T-helper 1 cell treated with Interleukin-12 subunit alpha and Interleukin-12 subunit beta and Interleukin-4 antibody, amounts not matched to agents 30 ng/mL and 1 ng/mL, for 36 hours (primary cell): ENCODE results near the gene TRIM63. TPM values are rescaled to one million over a fixed set of nuclear protein-coding genes. Genes with fewer than 3 reads are reported as not detected.

ENCODE experiments used
- intact Hi-C: fragments of 100-400 bp; cut with micrococcal nuclease; formaldehyde crosslinking; loops from one replicate; pipeline ENCODE4 v1.15.1; 2024
- total RNA-seq: library from RNA; stranded (reverse); gene quantifications from 2 replicates; pipeline ENCODE4 v1.2.3, GENCODE V29; 2022

TRIM63 gene
- total RNA-seq, 1 donor from 2014 or later = not detected

DNA sequence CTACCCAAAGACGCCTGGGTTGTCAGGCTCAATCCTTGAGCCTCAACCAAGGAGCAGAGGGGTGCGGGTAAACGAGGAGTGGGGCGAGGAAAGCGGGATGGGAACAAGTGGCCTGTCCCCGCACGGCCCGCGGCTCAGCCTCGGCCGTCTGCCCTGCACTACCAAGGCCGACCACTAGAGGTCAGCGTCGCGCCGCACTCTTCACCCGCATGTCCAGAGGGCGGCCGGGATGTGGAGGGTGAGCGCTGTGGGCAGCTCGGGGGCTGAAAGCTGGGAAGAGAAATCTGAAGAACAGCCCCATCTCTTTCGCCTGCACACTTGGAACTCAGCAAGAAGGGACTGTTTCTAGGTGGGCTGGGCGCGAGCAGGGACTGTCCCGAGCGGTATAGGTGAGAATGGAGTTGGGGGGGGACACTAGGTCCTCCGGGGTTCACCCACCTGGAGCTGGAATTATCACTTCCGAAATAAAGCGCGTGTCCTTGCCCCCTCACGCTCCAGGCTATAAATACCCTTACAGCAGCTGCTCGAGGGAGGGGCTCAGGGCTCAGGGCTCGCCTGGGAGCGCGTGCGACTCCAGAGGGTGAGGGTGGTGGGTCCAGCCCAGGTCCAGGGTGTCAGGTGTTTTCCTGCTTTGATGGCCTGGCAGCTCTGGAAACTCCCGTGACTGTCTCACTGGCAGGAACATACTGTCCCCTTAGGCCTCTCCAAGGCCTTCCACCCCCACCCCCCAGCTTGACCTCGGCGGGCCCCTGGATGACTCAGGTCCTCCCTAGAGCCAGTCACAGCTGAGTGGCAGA, 31.3 kb downstream of the TRIM63 start:
- intact Hi-C loops = loop anchor here (1.0 to 5.0 kb wide), 12 partner anchors 38 to 396 kb away; partner anchors contain the start of genes AUNIP, CEP85, DHDDS and MTFR1L

DNA sequence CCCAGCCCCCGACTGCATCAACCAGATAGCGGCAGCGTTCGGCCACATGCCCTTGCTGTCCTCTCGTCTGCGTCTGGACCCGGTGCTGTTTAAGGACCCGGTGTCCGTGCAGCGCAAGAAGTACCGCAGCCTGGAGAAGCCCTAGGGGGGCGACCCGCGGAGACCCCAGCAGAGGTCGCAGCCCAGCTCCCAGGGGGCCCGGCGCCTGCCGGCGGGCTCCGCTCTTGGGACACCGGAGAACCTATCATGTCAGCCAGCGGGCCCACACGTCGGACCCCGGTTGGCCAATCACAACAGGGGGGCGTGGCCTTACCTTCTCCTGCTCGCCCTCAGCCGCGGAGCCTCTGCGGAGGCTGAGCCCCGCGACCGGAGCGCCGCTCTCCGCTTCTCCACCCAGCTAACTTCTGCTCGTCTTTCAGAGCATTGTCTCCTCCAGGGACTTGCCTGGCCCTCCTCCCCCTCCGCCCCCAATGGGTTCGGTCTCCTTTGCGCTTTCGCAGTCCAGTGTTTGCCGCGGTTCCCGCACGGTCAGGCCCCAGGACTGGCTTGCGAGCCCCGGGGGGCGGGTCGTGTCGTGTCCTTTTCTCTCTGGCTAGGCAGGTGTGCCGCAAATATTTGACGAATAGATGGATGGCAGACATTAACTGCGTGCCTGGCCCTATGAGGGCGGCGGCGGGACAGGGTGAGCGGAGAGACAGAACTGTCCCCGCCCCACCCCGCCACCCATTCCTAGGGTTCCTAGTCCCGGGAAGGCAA, 32.0 kb downstream of the TRIM63 start:
- intact Hi-C loops = loop anchor here (1.0 to 5.0 kb wide), 10 partner anchors 37 to 397 kb away; partner anchors contain the start of genes AUNIP, CEP85, DHDDS and MTFR1L

DNA sequence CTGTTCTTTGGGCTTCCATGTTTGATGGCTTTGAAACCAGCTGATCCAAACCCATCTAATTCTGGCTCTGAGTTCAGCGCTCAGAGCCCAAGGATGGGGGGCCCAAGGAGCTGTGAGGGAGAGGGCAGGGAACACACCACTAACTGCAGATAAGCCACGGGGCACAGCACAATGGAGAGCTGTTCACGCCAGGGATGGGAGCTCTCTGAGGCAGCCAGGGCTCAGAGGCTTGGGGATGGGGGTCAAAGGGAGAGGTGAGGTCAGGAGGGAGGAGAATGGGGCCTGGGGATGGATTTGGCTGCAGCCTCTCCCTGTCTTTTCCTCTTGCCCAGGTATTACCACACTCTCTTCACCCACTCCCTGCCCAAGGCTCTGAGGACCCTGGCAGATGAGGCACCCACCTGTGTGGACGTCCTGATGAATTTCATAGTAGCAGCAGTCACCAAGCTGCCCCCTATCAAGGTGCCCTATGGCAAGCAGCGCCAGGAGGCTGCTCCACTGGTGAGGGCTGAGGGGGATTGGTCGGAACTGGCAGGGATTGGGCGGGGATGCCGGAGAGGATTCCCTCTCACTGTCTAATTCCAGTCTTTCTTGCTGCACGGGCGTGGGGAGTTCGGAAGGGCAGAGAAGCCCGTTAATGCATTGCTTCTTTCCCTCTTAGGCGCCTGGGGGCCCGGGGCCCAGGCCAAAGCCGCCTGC, 32.8 kb downstream of the TRIM63 start:
- intact Hi-C loops = loop anchor here (1.0 to 5.0 kb wide), 10 partner anchors 36 to 398 kb away; partner anchors contain the start of genes AUNIP, CEP85, DHDDS and MTFR1L

DNA sequence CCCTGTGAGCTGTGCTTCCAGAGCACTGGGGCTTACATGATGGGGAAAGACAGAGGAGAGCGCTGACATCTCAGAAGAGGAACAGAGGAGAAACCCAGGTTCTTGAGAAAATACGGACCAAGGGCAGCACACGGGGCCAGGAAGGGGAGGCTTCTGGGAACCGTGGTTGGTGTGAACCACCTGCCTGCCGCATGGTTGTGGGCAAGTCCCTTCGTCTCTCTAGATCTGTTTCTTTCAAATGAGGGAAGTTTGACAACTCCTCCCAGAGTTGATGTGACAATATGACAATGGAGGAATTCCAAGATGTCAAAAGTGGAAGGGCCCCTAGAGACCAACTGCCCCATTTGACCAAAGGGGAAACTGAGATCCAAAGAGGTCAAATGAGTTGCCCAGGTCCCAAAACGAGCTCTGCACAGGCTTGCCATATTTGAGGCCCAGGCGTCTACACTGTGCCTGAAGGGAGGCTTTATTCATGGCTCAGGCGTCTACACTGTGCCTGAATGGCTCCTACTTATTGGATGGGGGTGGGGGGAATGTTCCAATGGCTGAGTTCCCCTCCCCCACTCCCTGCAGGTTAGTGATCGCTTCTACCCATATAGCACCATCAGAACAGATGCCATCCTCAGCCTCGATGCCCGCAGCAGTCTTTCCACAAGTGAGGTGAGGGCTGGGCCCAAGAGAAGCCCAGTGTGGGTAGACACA, 34.6 kb downstream of the TRIM63 start:
- intact Hi-C loops = no loop called here

DNA sequence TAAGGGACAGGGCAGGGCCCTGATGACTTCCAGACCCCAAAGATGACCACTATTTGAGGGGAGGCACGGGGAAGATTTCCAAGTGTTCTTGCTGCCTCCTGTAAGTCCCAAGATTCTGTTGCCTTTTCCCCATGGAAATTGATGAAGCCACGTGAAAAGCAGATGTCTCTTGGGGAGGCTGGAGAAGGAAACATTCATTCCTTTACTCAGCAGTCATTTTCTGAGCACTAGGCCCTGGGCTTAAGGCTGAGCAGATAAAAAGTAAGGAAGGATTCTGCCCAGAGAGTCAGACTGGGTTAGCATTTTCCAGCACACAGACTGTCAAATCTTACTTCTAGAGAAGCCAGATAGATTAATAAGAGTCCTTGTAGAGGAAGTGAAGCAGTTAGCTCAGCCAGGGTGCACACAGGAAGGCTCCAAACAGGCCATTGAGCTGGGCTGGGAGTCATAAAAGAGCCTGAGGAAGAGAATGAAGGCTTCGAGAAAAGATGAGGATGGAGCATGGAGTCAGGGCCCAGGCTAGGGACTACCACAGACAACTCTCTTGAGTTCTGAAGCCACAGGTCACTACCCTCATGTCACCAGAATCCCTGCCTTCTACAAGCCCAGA, 35.7 kb downstream of the TRIM63 start:
- intact Hi-C loops = no loop called here

DNA sequence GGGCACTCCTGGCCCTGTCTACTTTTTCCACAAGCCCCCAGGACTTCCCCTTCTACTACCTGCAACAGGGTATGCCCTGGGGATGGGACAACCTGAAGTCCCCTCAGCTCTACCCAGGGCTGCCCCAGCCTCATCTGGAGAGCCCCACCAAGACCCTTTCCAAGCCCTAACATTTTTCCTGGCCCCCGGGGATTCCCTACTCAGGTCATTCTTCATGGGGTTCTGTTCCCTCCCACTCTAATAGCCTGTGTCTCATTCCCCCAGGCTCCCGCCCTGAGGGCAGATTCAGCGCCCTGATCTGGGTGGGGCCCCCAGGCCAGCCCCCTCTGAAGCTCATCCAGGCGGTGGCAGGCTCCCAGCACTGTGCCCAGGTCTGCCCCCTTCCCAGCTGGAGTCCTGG, 36.2 kb downstream of the TRIM63 start:
- intact Hi-C loops = no loop called here

DNA sequence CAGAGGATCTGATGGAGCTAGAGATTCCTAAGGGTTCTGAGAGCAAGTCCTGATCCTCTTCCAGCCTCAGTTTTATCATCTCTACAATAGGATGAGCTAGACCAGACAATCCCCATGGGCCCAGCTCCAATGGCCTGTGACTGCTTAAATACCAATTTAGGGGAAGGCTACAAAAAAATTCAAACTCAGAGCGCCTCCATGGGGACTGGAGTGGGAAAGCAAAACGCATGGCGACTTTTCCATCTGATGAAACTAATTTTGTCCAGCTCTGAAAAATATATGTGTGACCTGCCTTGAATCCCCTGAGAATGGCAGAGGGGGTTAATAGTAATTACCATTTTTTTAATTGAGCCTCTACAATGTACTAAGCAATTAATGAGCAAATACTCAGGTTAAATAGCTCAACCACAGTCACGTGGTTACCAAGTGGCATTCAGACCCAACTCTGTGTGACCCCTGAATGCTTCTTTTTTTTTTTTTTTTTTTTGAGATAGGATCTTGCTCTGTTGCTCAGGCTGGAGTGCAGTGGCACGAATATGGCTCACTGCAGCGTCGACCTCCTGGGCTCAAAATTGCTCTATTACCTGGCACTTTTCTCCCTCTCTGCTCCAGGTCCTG, 37.5 kb downstream of the TRIM63 start:
- intact Hi-C loops = no loop called here

DNA sequence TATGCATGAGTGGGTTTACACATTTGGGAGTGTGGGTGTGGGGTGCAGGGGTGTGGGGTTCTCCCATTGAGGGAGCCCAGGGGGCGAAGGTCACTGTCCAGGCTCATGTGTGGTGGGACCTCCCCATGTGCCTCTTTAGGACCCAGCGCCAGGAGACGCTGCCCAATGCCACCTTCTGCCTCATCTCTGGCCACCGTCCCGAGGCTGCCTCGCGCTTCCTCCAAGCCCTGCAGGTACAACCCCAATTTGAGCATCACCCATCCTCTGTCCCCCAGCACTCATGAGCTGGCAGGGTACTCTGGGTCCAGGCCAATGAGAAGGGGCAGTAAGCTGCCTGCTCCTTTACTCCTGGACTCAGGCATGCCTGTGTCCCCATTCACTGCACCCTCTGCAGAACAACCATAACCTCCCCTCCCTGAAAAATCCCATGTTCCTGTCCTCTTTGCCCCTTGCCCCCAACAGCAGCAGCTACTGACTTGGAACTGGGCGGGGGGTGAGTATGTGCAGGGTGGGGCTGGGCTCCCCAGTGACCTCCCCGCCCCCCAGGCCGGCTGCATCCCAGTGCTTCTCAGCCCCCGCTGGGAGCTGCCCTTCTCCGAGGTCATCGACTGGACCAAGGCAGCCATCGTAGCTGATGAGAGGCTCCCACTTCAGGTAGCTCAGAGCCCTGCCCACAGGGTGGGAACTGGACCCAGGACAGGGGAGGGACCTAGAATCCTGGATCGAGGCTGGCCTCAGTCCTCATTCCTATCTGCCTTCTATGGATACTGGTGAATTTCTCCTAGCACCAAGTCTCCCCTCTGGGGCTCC, 38.2 kb downstream of the TRIM63 start:
- intact Hi-C loops = no loop called here

DNA sequence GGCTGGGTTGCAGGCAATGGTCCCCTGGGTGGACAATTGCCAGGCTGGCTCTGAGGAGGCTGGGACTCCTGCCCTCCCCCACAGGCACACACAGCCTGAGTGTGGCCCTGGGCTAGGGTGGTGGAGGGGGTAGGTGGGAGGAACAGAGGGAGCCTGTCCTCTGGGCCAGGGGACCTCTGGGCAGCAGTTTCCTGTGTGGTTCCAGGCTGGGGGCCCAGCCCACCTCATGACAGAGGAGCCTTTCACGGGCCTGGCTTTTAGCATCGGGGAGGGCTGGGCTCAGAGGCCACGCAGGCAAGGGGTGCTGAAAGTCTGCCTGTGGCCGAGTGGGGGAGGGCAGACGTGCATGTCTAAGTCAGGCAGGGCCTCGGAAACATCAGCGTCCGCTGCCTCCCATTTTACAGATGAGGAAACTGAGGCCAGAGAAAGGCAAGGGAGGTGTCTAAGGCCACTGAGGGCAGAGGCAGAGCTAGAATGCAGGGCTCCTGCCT, 38.9 kb downstream of the TRIM63 start:
- intact Hi-C loops = no loop called here

DNA sequence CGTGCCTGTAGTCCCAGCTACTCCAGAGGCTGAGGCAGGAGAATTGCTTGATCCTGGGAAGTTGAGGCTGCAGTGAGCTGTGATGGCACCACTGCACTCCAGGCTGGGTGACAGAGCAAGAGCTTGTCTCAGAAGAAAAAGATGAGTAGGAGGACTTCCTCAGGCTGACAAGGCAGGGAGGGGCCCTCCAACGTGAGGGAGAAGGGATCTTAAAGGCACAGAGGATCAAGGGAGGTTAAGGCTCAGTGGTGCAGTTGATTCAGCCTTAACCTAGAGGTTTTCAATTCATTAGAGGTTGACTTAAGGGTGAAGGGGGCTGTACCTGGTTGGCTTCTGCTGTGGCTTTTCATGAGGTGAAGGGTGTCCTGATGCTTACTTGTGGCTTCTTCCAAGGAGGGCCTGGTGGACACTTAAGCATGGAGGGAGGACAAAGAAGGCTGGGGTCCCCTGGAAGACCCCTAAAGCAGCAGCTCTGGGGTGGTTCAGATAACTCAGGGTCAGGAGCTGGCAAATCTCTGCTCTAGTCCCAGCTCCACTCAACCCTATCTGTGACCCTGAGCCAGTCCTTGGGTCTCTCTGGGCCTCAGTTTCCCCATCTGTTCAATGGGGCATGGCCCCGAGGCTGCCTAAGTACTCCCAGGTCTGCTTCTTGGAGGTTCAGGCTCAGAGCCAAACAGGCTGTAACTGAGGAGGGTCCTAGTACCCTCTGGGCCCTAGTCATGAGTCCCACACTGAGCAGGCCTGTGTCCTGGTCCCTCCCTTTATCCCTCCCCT, 39.5 kb downstream of the TRIM63 start:
- intact Hi-C loops = no loop called here

DNA sequence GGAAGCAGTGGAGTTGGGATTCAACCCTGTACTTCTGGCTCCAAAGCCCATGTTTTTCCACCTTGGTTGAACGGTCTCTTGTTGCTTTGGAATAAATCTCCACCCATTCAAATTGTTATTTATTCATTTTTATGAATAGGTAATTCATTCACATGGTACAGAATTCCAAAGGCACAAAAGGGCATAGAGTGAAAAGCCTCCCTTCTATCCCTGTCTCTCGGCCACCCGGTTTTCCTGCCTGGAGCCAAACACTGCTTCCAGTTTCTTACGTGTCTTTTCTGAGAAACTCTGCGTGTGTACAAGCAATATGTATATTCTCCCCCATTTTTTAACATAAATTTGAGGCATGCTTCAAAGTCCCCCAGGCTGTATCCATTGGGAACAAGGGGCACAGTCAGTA, 41.9 kb downstream of the TRIM63 start:
- intact Hi-C loops = no loop called here

DNA sequence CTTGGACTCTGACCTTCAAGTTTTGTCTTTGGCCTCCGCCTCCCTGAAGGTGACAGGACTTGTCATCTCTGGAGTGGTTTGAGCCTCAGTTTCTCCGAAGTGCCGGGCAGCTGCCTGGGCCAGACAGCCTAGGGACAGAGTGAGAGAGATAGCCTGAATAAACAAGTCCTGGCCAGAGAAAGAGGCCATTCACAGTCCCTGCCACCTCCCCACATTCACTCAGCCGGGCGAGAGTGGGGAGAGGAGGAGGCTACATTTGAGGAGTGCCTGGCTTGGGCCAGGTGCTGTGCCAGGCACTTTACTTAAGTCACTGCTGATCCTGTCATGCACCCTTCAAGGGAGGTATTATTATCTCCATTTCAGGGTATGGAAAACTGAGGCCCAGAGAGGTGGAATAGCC, 42.4 kb downstream of the TRIM63 start:
- intact Hi-C loops = no loop called here

DNA sequence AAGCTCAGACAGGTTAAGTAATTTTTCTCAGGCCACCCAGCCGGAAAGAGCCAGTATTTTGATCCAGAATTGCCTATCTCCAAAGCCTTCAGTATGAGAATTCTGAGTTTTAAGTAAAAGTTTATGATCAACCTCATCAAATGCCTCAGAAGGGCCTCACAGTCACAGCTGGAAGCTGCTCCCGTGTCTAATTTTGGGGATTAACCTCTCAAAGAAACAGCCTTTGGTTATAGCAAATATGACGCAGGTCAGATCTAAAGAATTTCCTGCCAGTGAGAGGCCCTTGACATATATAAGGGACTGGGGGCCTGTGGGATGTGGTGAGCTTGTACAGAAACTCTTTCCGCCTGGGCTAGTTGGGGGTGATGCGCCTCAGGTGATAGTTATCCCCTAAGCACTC, 43.6 kb downstream of the TRIM63 start:
- intact Hi-C loops = no loop called here

DNA sequence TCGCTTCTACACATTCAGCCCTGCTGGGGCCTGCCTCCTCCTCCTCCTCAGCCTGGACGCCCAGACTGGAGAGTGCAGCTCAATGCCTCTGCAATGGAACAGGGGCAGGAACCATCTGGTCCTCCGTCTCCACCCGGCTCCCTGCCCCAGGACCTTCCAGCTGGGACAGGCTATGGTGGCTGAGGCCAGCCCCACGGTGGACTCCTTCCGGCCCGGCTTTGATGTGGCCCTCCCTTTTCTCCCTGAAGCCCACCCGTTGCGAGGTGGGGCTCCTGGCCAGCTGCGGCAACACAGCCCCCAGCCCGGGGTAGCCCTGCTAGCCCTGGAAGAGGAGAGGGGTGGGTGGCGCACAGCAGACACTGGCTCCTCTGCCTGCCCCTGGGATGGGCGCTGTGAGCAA, 44.4 kb downstream of the TRIM63 start:
- intact Hi-C loops = no loop called here

DNA sequence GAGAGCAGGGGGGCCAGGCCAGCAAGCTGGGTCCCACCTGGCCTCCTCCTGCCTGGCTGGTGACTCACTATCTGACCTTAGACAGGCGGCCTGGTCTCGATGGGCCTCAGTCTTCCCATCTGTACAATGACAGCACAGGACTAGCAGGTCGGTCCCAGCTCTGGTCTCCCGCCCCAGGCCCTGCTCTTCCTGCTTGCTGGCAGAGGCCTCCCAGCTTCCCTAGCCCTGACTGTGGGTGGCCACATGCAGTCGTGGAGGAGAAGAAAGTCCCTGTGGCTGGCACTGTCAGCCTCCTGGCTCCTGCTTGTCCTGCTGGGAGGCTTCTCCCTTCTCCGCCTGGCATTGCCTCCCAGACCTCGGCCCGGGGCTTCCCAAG, 45.0 kb downstream of the TRIM63 start:
- intact Hi-C loops = no loop called here

DNA sequence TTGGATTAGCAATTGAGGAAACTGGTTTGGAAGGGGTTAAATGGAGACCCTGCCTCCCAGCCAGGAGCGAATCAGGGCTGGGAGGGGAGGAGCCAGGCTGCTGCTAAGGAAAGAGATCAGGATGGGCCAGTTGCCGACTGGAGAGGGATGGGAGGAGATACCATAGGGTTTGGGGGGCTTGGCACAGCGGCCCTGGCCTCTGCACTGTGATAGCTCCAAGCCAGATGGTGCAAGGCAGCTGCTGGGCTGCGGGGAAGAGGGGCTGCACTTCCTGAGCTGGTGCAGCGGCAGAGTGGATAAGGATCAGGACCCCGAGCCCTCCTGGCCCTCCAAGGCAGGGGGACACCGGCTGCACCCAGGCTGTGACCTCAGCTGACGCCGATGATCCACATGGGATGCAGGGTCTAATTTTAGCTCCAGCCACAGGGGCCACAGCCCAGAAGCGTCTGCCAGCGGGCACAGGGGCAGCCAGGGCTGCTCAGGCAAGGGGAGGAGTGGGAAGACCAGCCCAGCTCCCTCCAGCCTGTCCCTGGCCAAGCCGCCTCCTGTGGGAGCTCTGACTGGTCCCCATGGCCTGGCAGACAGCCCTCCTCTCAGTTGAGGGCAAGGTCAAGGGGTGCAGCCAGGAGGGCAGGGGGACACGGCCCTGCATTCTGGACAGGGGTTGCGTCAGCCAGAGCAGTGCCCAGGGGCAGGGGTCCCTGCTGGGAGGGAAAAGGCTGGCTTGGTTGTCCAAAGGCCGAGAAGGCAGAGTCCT, 45.6 kb downstream of the TRIM63 start, which contains the start of gene EXTL1:
Gene EXTL1, plus strand, starts transcription at position 129 of the 757 bp plus-strand sequence. CDS start 872 bp downstream, outside the sequence.
- intact Hi-C loops = no loop called here

DNA sequence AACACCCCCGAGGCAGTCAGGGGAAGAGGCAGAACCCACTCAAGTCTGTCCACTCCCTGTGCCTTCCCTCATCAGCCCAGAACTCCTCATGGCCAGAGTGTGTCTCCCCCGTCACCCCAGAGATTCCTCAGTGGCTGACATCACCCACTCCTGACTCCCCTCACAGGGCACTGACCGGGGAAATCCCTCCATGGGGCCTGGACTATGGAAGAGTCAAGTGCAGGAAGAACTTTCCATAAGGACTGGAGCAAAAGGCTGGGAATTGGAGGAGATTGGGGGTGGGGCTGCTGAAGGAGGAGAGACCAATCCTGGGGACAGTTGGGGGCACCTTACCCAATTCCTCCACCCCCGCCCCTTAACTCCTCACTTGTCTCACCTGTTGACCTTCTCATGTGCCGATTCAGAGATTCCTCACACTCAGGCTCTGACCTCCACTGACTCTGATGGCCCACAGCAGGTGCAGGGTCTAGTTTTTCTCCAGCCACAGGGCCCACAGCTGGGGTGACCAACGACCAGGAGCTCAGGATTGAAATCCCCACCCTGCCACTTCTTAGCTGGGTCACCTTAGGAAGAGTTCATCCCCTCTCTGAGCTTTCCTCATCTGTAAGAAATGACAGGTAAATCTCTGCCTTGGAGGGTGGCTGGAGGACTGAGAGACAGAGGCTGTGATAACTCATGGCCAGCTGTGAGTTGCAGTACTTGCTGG, 46.3 kb downstream of the TRIM63 start:
- intact Hi-C loops = no loop called here
